NCI-H526 (cell line): ENCODE data around the gene ATP5MC2.
A peak's percentile ranks its signal among the peaks of the same experiment; 100 is the strongest.
"Not testable (repeated sequence)": the region's sequence is repeated elsewhere in the genome, so short reads cannot be mapped to it uniquely, and the experiment has no call there.

ENCODE experiments used
- DNase-seq, 2 experiments: peaks; one replicate each; lab custom pipeline; 2025; lab: John Stamatoyannopoulos, UW

The ATP5MC2 gene

DNA sequence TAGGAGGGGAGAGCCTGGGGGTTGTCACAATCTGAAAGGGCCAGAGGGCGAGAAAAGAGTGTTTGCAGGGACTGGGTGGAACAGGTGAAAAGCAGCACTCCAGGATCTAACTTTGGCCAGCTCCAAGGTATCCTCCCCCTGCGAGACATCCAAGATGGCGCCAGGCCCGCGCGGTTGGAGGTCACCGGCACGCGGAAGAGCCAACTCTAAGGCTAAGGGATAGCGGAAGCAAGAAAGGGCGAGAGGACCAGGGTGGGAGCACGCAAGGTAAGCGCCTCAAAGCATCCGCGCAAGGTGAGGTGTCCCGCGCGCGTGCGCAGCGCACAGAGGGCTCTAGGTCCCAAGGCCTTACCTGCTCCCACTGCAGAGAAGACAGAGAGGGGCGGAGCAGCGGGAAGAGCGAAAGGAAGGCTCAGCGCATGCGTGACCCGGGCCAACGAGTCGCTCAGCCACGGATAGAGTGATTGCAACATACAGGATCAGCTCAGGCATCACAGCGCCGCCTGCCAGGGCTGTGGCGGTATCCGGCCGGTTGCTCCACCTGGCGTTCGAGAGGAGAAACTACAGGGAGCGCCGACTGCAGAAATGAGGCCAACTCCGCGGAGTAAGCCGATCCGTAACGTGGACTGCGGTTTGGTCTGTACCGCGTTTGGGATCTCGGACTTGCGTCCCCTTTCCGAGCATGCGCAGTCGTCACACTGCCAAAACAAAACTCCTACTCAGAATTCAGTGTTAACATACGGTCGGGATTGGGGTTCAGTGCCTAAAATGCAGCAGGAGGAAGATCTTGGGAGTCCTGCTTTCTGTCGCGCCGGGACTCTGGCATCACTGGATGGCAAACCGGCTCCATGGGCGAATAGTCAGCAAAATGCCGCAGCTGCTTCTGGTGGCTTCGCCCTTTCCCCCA, at the start of gene ATP5MC2:
Gene ATP5MC2 (minus strand): TSS at position 383 of the 907 bp plus-strand sequence. CDS start 3,469 bp downstream, outside the sequence.
- peak; percentile 98 to 99 for DNase-seq

- DNase-seq = no peak
Measured at GRCh38 chr12:53722450-53723041, 46.7 kb upstream of the ATP5MC2 start.

GRCh38 chr12:53720946-53721345, 45.1 kb upstream of the ATP5MC2 start:
- DNase-seq = no peak

- DNase-seq = no peak
Measured at GRCh38 chr12:53719649-53720048, 43.8 kb upstream of the ATP5MC2 start.

DNA sequence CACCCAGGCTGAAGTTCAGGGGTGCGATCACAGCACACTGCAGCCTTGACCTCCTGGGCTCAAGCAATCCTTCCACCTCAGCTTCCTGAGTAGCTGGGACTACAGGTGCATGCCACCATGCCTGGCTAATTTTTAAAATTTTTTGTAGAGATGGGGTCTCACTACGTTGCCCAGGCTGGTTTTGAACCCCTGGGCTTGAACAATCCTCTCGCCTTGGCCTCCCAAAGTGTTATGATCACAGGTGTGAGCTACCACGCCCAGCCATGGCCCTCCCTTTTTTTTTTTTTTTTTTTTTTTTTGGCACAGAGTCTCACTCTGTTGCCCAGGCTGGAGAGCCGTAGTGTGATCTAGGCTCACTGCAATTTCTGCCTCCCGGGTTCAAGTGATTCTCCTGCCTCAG, 42.7 kb upstream of the ATP5MC2 start:
- not testable (repeated sequence) for DNase-seq

DNA sequence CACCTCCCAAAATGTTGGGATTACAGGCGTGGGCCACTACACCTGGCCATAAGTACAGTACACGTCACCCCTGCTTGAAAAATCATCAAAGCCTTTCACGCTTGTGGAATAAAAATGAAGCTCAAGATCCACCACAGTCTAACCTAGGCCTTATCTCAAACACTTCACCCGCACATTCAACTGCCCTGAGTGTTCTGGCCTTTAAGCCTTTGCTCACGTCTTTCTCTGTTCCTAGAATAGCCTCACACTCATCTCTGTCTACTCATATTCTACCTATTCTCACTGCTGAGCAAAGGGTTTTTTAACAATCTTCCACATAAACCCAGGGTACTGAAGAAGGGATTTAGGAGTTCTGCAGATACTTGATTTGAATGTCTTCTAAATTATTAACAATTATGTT, 41.4 kb upstream of the ATP5MC2 start:
- no peak for DNase-seq

DNA sequence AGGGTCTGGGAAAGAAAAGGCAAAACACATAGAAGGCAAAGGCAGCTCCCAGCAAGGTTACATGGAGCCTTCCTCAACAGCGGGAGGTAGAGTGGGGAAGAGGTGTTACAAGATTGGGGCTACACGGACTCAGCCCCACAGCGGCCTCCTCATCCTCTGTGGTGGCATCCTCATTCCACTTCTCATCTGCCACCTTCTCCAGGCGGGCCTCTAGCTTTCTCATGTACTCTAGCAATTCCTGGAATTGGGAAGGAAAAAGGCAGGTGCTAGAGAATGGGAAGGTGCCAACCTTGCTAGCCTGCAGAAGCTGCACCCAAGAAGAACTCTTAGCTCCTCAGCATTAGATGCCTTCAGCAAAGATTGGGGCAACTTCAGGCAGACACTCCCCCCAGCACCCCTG, 38.1 kb upstream of the ATP5MC2 start:
- DNase-seq = no peak

- no peak for DNase-seq
Measured at GRCh38 chr12:53713516-53713915, 37.6 kb upstream of the ATP5MC2 start.

DNA sequence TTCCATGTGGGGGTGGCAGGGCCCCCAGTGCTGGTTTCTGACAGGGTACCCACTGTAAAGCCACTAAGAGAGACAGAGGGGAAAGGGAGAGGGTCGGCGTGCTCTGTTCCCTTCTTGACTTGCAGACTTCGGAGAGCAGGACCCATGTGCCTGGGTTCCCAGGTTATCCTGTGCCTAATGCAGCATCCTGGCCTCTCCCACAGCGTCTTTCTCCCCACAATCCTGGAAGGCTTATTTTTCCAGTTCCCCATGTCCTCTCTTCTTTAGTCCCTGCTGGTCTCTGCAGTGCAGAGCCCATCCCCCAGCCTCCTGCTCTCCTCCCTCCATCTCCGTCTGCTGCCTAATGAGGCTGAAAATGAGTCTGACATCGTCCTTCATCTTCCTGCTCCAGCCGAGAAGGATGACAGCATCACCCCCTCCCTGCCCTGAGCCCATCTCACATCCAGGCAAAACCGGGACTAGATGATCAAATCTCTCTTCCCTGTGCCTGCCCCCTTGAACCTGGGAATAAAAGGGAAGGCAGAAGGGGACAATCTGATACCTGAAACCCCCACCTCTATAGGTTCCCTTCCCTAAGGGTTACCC, 36.3 kb upstream of the ATP5MC2 start:
- DNase-seq = peak in 1 of 2 experiments; percentile 17

DNA sequence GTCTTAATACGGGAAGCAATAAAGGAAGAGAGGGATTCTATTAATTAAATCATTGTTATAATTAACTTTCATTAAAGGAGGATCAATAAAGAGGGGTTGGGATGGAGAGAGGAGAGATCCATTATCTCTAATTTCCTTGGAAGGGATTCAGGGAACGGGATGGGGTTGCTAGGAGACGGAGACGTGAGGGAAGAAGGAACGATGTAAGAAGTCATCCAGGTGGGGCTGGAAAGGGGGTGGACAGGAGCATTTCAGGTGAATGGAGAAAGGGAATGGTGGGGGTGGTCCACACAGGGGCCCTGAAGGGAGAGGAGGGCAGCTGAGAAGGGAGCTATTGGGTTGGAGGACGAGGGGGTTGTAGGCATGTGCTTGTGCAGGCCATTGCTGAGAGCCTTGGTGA, 34.2 kb upstream of the ATP5MC2 start:
- DNase-seq = no peak

- DNase-seq = no peak
Measured at GRCh38 chr12:53709671-53710070, 33.8 kb upstream of the ATP5MC2 start.

GRCh38 chr12:53706080-53706479, 30.2 kb upstream of the ATP5MC2 start:
- no peak for DNase-seq

- no peak for DNase-seq
Measured at GRCh38 chr12:53703756-53704155, 27.9 kb upstream of the ATP5MC2 start.

GRCh38 chr12:53701518-53702264, 25.8 kb upstream of the ATP5MC2 start:
- peak; percentile 39 to 83 for DNase-seq

DNA sequence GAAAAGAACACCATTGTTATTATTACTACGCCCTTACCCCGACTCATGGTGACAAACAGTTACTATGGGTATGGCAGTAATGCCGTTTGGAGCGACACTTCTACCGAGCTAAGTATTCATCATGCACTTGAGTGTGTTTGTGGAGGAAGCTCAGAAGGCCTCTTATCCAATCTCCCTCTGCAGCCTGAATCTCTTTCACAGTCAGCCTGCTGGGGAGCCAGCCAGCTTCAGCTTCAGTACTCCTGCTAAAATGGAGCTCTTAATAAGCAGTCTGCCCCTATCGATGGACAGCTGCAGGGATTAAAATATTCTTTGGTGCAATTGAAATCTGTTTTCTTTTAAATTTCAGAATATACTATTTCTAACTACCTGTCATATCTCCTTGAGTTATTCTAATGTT, 24.7 kb upstream of the ATP5MC2 start:
- no peak for DNase-seq

GRCh38 chr12:53699678-53700025, 23.8 kb upstream of the ATP5MC2 start:
- DNase-seq = no peak

DNA sequence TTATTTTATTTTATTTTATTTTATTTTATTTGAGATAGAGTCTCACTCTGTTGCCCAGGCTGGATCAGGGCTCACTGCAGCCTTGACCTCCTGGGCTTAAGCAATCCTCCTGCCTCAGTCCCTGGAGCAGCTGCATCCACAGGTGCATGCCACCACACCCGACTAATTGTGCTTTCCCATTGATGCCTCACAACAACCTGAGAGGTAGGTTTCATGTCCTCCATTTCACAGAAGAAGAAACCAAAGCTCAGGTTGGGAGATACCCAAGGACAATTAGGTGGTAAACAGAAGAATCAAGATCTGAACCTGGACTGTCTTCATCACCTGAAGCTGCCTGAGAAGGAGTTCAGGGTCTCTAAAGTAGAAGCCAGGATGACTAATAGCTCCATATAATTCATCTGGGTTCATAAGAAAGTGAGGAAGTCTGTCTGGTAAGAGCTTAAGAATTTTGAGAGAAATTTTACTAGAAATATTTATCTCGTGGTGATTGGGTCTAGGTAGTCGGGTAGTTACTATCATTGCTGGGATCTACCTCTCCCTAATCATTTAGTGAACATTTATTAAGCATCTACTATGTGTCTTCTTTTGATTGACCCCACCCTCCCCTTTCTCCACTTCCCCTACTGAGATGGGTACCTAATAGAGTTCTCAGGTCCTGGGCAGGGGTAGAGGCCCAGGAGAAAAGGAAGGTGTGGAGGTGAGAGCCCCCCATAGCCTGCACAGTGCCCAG, 23.2 kb upstream of the ATP5MC2 start:
- DNase-seq = no peak

DNA sequence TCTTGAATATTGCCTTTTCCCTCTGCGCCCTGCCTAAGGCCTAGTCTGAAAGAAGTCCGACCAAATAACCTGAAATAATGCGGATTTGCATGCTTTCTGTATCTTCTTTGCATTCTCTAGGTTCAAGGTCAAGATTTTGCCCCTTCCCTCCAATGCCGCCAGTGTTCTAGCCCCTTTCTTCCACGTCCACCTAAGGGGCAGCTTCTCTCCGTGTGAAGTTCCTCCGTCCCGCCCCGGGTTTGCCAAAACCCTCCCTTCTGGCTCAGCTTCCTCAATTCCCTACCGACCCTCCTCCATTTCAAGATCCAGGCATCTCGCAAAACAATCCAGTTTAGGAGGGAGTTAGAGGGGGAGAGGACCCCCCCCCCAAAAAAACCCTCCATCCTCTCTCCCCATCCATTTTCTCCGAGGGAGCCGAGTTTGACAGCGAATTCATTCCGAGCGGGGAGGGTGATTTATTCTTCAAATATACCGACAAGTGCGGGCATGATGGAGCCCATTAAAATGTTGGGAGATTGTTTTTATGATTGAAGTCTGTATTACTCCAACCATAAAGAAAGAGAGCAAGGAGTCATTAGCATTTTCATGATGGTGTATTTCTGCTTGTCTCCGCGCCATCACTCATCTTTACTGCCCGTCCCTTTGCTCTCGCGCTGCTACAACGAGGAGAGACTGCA, 20.9 kb upstream of the ATP5MC2 start:
- peak; percentile 61 to 68 for DNase-seq

- DNase-seq = peak; percentile 98 to 99
Measured at GRCh38 chr12:53696285-53696654, 20.4 kb upstream of the ATP5MC2 start.

GRCh38 chr12:53695152-53696145, 19.6 kb upstream of the ATP5MC2 start:
- DNase-seq = no peak
